Astrocyte (in vitro differentiated cells and primary cell): ENCODE data around the gene UBASH3A.

ENCODE experiments used
- CTCF ChIP-seq: IDR thresholded peaks from 2 replicates; pipeline ENCODE4 v1.5.1; 2011; ENCODE audit warnings: low read depth, mild to moderate bottlenecking, inconsistent platforms, low read length, moderate library complexity; ENCODE audit not compliant: insufficient read depth
- EZH2 ChIP-seq: IDR thresholded peaks from 2 replicates; pipeline ENCODE4 v1.6.1; 2012; ENCODE audit warnings: mild to moderate bottlenecking, low read length, inconsistent platforms; ENCODE audit not compliant: insufficient read depth

- TF ChIP-seq CTCF (no peak), EZH2 (no peak)
Observed at GRCh38 chr21:42395905-42396651, 7.6 kb upstream of the UBASH3A start, which contains the start of gene TMPRSS3.
